SK-N-MC (cell line): Measurements from ENCODE around the gene NIM1K.

Source experiments
- EZH2 ChIP-seq: fragments of 200-600 bp; sonication (generic); IDR thresholded peaks from one replicate; pipeline ENCODE4 v1.6.1; 2017; ENCODE audit warnings: antibody characterized with exemption
- FOXP2 ChIP-seq: optimal IDR thresholded peaks from 2 replicates; pipeline ENCODE3; 2011; ENCODE audit warnings: mild to moderate bottlenecking, moderate library complexity; ENCODE audit not compliant: insufficient read depth; ENCODE audit errors: extremely low read length, control extremely low read depth
- POLR2AphosphoS5 ChIP-seq: IDR thresholded peaks from 2 replicates; pipeline ENCODE4 v1.6.1; 2012; ENCODE audit warnings: mild to moderate bottlenecking, low read depth, low read length, borderline replicate concordance

DNA sequence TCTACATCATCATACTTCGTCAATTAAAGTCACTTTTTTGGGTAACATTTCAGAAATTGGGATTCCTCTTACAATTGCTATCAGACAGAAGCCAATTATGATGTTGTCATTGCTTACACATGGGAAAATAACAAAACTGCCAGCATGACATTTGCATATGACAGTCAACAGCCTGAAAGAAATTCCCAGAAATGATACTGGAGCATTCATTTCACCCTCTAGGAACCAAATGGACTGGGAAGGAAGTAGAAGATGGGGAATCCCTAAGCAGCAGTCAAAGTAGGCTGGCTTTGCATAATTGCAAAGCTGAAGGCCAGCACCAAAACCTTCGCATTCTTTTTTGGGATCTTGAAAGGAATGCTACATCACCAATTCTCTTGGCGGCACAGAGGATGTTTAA lies 110.5 kb downstream of the NIM1K start:
- TF ChIP-seq POLR2AphosphoS5 (no peak; the same call in 1 of the 2 replicates), EZH2 (no peak), FOXP2 (no peak)
